ENCODE results near the gene ZNF319. TPM values are rescaled to one million over a fixed set of nuclear protein-coding genes. Genes with fewer than 3 reads are reported as not detected.

The ZNF319 gene
- total and polyA plus RNA-seq, 2 experiments from 2014 or later = 1.7 to 10.0 TPM

DNA sequence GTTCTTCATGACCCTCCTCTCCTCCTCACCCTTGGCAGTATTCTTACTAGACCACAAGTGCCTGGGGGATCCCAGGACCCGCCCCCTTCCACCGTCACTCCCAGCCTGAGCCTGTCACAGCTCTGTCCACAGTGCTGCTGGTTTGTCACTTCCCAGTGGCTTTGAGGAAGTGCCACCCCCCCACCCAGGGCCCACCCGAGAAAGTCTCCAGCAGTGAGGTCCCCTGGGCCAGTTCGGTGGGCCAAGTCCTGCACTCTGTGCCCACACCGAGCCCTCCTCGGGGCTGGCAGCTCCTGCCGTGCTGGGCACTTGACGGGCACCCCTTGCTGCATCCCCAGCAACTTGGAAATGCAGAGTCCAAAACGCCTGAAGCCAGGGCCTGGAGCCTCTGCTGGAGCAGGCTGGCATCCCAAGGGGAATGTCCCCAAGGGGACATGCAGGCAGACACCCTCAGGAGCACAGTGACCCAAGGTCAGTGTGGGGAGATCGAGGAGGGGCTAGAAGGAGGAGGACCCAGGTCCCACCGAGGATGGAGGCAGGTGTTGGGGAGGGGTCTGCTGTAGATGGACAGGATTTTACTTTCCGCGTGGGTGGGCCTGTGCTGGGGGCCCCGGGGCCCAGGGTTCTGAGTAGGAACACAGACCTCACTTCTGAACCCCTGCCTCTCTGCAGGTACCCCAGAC lies 40.6 kb upstream of the ZNF319 start (continued):
- TF ChIP-seq, protein P1, sequence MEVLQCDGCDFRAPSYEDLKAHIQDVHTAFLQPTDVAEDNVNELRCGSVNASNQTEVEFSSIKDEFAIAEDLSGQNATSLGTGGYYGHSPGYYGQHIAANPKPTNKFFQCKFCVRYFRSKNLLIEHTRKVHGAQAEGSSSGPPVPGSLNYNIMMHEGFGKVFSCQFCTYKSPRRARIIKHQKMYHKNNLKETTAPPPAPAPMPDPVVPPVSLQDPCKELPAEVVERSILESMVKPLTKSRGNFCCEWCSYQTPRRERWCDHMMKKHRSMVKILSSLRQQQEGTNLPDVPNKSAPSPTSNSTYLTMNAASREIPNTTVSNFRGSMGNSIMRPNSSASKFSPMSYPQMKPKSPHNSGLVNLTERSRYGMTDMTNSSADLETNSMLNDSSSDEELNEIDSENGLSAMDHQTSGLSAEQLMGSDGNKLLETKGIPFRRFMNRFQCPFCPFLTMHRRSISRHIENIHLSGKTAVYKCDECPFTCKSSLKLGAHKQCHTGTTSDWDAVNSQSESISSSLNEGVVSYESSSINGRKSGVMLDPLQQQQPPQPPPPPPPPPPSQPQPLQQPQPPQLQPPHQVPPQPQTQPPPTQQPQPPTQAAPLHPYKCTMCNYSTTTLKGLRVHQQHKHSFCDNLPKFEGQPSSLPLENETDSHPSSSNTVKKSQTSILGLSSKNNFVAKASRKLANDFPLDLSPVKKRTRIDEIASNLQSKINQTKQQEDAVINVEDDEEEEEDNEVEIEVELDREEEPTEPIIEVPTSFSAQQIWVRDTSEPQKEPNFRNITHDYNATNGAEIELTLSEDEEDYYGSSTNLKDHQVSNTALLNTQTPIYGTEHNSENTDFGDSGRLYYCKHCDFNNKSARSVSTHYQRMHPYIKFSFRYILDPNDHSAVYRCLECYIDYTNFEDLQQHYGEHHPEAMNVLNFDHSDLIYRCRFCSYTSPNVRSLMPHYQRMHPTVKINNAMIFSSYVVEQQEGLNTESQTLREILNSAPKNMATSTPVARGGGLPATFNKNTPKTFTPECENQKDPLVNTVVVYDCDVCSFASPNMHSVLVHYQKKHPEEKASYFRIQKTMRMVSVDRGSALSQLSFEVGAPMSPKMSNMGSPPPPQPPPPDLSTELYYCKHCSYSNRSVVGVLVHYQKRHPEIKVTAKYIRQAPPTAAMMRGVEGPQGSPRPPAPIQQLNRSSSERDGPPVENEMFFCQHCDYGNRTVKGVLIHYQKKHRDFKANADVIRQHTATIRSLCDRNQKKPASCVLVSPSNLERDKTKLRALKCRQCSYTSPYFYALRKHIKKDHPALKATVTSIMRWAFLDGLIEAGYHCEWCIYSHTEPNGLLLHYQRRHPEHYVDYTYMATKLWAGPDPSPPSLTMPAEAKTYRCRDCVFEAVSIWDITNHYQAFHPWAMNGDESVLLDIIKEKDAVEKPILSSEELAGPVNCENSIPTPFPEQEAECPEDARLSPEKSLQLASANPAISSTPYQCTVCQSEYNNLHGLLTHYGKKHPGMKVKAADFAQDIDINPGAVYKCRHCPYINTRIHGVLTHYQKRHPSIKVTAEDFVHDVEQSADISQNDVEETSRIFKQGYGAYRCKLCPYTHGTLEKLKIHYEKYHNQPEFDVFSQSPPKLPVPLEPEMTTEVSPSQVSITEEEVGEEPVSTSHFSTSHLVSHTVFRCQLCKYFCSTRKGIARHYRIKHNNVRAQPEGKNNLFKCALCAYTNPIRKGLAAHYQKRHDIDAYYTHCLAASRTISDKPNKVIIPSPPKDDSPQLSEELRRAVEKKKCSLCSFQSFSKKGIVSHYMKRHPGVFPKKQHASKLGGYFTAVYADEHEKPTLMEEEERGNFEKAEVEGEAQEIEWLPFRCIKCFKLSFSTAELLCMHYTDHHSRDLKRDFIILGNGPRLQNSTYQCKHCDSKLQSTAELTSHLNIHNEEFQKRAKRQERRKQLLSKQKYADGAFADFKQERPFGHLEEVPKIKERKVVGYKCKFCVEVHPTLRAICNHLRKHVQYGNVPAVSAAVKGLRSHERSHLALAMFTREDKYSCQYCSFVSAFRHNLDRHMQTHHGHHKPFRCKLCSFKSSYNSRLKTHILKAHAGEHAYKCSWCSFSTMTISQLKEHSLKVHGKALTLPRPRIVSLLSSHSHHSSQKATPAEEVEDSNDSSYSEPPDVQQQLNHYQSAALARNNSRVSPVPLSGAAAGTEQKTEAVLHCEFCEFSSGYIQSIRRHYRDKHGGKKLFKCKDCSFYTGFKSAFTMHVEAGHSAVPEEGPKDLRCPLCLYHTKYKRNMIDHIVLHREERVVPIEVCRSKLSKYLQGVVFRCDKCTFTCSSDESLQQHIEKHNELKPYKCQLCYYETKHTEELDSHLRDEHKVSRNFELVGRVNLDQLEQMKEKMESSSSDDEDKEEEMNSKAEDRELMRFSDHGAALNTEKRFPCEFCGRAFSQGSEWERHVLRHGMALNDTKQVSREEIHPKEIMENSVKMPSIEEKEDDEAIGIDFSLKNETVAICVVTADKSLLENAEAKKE (CRISPR knock-in tag; IDR thresholded peaks at IDR 0.05) = no peak
- TF ChIP-seq, protein P2, sequence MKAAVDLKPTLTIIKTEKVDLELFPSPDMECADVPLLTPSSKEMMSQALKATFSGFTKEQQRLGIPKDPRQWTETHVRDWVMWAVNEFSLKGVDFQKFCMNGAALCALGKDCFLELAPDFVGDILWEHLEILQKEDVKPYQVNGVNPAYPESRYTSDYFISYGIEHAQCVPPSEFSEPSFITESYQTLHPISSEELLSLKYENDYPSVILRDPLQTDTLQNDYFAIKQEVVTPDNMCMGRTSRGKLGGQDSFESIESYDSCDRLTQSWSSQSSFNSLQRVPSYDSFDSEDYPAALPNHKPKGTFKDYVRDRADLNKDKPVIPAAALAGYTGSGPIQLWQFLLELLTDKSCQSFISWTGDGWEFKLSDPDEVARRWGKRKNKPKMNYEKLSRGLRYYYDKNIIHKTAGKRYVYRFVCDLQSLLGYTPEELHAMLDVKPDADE (IDR thresholded peaks at IDR 0.05) = no peak
- TF ChIP-seq JUNB (IDR thresholded peaks at IDR 0.05; ENCODE audit: unreplicated experiment) = no peak
- TF ChIP-seq ZNF114 (CRISPR knock-in tag; IDR thresholded peaks at IDR 0.05) = no peak
- TF ChIP-seq EZH2 (IDR thresholded peaks at IDR 0.05; ENCODE audit: low read depth, unreplicated experiment) = no peak
- no peak for TF ChIP-seq NANOG (IDR thresholded peaks at IDR 0.05; ENCODE audit: borderline replicate concordance)

DNA sequence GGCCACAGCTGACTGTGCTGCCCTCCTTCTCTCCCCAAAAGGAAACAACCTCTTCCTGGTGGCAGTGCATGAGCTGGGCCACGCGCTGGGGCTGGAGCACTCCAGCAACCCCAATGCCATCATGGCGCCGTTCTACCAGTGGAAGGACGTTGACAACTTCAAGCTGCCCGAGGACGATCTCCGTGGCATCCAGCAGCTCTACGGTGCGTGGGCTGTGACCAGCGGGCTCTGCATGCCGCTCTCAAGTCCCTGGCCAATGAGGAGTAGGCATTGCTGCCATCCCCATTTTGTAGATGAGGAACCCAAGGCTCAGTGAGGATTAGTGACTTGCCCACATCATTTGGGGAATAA lies 40.0 kb upstream of the ZNF319 start:
- no peaks in the 10 kb centered on the region; the same call in 1 of the 2 replicates for H4K20me1 ChIP-seq (replicated peaks; ENCODE audit: insufficient read depth)
- no peaks in the 10 kb centered on the region for H3K4me1 ChIP-seq (ENCODE audit: insufficient read depth)
- H3K4me3 ChIP-seq = no peak overlapping the region
- DNase-seq (ENCODE audit: low spot score) = no peak
- H3K4me2 ChIP-seq = no peak overlapping the region
- Mint-ChIP-seq H3K27ac (no peak overlapping the region), H3K9me3 (peaks cover 4% of the 10 kb centered on the region; the same call in 2 of the 3 replicates), H3K4me3 (no peak overlapping the region), H3K36me3 (ENCODE audit: low read depth) (peaks cover 47% of the 10 kb centered on the region), H3K4me1 (no peaks in the 10 kb centered on the region), H3K27me3 (ENCODE audit: insufficient read depth, low read depth, poor library complexity) (peaks cover 8% of the 10 kb centered on the region)
- H3K79me2 ChIP-seq (replicated peaks; ENCODE audit: insufficient read depth) = 0 out of 2 replicates have a peak, but pooled peaks cover 4% of the 10 kb centered on the region
- no peak for ATAC-seq
- H3K27ac ChIP-seq (ENCODE audit: low read depth) = no peak overlapping the region
- H3K9me2 ChIP-seq (ENCODE audit: insufficient read depth) = no peaks in the 10 kb centered on the region
- no peak overlapping the region for H2AFZ ChIP-seq
- H3F3A ChIP-seq (replicated peaks; ENCODE audit: low read depth) = no peaks in the 10 kb centered on the region
- no peaks in the 10 kb centered on the region for H3K27me3 ChIP-seq (ENCODE audit: insufficient read depth)
- H3K36me3 ChIP-seq (ENCODE audit: insufficient read depth) = no peaks in the 10 kb centered on the region; the same call in 1 of the 2 replicates
- TF ChIP-seq, protein P1 (CRISPR knock-in tag; IDR thresholded peaks at IDR 0.05) = no peak
- no peak for TF ChIP-seq NANOG (IDR thresholded peaks at IDR 0.05; ENCODE audit: borderline replicate concordance)
- no peak for TF ChIP-seq ZNF114 (CRISPR knock-in tag; IDR thresholded peaks at IDR 0.05)
- TF ChIP-seq ZNF331 (CRISPR knock-in tag; IDR thresholded peaks at IDR 0.05; ENCODE audit: low read depth) = no peak
- TF ChIP-seq EZH2 (IDR thresholded peaks at IDR 0.05; ENCODE audit: low read depth, unreplicated experiment) = no peak
